GM18873 (cell line): Measurements from ENCODE around the gene TENT5A.

ENCODE experiments used
- ATAC-seq: cut with Tn5 transposase; IDR thresholded peaks from one replicate; pipeline ENCODE4 v1.9.1; 2021; ENCODE audit warnings: mild to moderate bottlenecking, moderate library complexity, moderate number of reproducible peaks; ENCODE audit not compliant: unreplicated experiment, low FRiP score

The TENT5A gene

GRCh38 chr6:81772741-81773140, 20.3 kb upstream of the TENT5A start:
- ATAC-seq = peak; percentile 99

GRCh38 chr6:81771097-81771496, 18.6 kb upstream of the TENT5A start:
- ATAC-seq = no peak

GRCh38 chr6:81770381-81770780, 17.9 kb upstream of the TENT5A start:
- no peak for ATAC-seq

GRCh38 chr6:81769824-81770223, 17.3 kb upstream of the TENT5A start:
- ATAC-seq = no peak

GRCh38 chr6:81768150-81768942, 15.9 kb upstream of the TENT5A start:
- no peak for ATAC-seq

- ATAC-seq = no peak
Measured at GRCh38 chr6:81767163-81767891, 14.8 kb upstream of the TENT5A start.

- ATAC-seq = no peak
Measured at GRCh38 chr6:81766482-81767069, 14.1 kb upstream of the TENT5A start.

- ATAC-seq = no peak
Measured at GRCh38 chr6:81764531-81764930, 12.1 kb upstream of the TENT5A start.

- no peak for ATAC-seq
Measured at GRCh38 chr6:81763968-81764367, 11.5 kb upstream of the TENT5A start.

GRCh38 chr6:81763051-81763450, 10.6 kb upstream of the TENT5A start:
- no peak for ATAC-seq

GRCh38 chr6:81762606-81763005, 10.1 kb upstream of the TENT5A start:
- no peak for ATAC-seq

- ATAC-seq = no peak
Measured at GRCh38 chr6:81762132-81762531, 9.7 kb upstream of the TENT5A start.

GRCh38 chr6:81761197-81761596, 8.7 kb upstream of the TENT5A start:
- no peak for ATAC-seq

GRCh38 chr6:81759782-81760181, 7.3 kb upstream of the TENT5A start:
- no peak for ATAC-seq

- ATAC-seq = no peak
Measured at GRCh38 chr6:81758221-81758620, 5.7 kb upstream of the TENT5A start.

- ATAC-seq = no peak
Measured at GRCh38 chr6:81756690-81757089, 4.2 kb upstream of the TENT5A start.

- ATAC-seq = no peak
Measured at GRCh38 chr6:81755551-81755950, 3.1 kb upstream of the TENT5A start.

- no peak for ATAC-seq
Measured at GRCh38 chr6:81754906-81755305, 2.4 kb upstream of the TENT5A start.

- ATAC-seq = no peak
Measured at GRCh38 chr6:81753711-81754577, 1.5 kb upstream of the TENT5A start.

- ATAC-seq = no peak
Measured at GRCh38 chr6:81752921-81753710, 635 bp upstream of the TENT5A start.
